Testis (tissue), 3 donors: ENCODE results near the gene GRM6. TPM values are rescaled to one million over a fixed set of nuclear protein-coding genes. Genes with fewer than 3 reads are reported as not detected.

Experiments
- DNase-seq: peaks from one replicate; pipeline ENCODE4 v3.0.0-alpha.2; 2019
- H3K27ac ChIP-seq, 2 donors: fragments of 200-600 bp; sonication (generic); one replicate each; pipeline ENCODE4 v1.5.1; 2019
- H3K27me3 ChIP-seq: fragments of 200-600 bp; sonication (generic); one replicate; pipeline ENCODE4 v1.5.1; 2019
- H3K36me3 ChIP-seq: fragments of 200-600 bp; sonication (generic); one replicate; pipeline ENCODE4 v1.5.1; 2017; ENCODE audit warnings: low read depth; ENCODE audit errors: missing control alignments
- H3K4me1 ChIP-seq: fragments of 200-600 bp; sonication (generic); one replicate; pipeline ENCODE4 v1.5.1; 2019
- H3K4me3 ChIP-seq, 2 donors: fragments of 200-600 bp; sonication (generic); one replicate each; pipeline ENCODE4 v1.5.1; 2017 to 2019
- H3K9me3 ChIP-seq: fragments of 200-600 bp; sonication (generic); one replicate; pipeline ENCODE4 v1.5.1; 2017
- CTCF ChIP-seq, 3 experiments: fragments of 450-650 bp in 2 of 3; fragments of 200-600 bp in 1 of 3; sonication (generic) in 1 of 3; IDR thresholded peaks; one replicate each; pipeline ENCODE4 v1.5.1; 2016 to 2019; ENCODE audit warnings: antibody characterized with exemption in 3 of 3, mild to moderate bottlenecking in 2 of 3, moderate library complexity in 1 of 3
- POLR2A ChIP-seq: fragments of 450-650 bp; IDR thresholded peaks from one replicate; pipeline ENCODE4 v1.6.1; 2017; ENCODE audit warnings: antibody characterized with exemption, mild to moderate bottlenecking, moderate library complexity
- WGBS, 2 donors: methylation state at CpG; one replicate each; pipeline ENCODE4 v1.1.5; 2018; 5-methylcytosine and 5-hydroxymethylcytosine counted together
- intact Hi-C: fragments of 100-400 bp; cut with DNase I; formaldehyde crosslinking; loops from one replicate; pipeline ENCODE4 v1.15.1; 2023; ENCODE audit warnings: low total_unique reads
- polyA plus RNA-seq: library from polyadenylated mRNA; stranded (reverse); fragments of 350-450 nt; fragmentation: Illumina TruSeq; extraction: RNeasy Lipid Tissue Mini Kit (QIAGEN cat#74804); gene quantifications from one replicate; pipeline ENCODE4 v1.2.3, GENCODE V29; 2014; ENCODE audit warnings: low read depth, low replicate concordance; ENCODE audit not compliant: insufficient read depth
- total RNA-seq, 2 donors: library from RNA; depleted of rRNA; stranded (reverse); fragments of >200 nt; gene quantifications; one replicate each; pipeline ENCODE4 v1.2.3, GENCODE V29; 2016

The GRM6 gene
- total and polyA plus RNA-seq, 3 donors from 2014 or later, result 0.29 to 1.1 (median 0.47) TPM

- no peaks in the 10 kb centered on the region for H3K4me1 ChIP-seq
- no peaks in the 10 kb centered on the region for H3K27me3 ChIP-seq
- TF ChIP-seq POLR2A (no peak), CTCF (IDR thresholded peaks at IDR 0.05) (no peak)
- intact Hi-C loops, result no loop called here
- no peaks in the 10 kb centered on the region for H3K9me3 ChIP-seq
- 37 to 54% methylated on average over 1 of the region's 1 CpG for WGBS, 2 donors
- H3K27ac ChIP-seq, result no peak overlapping the region
- no peaks in the 10 kb centered on the region for H3K36me3 ChIP-seq
- DNase-seq, result no peak
- no peak overlapping the region for H3K4me3 ChIP-seq
Measured at GRCh38 chr5:179008667-179009066, 13.5 kb upstream of the GRM6 start.

- no peaks in the 10 kb centered on the region for H3K9me3 ChIP-seq
- H3K27ac ChIP-seq, result no peak overlapping the region
- TF ChIP-seq CTCF (IDR thresholded peaks at IDR 0.05) (no peak), POLR2A (no peak)
- intact Hi-C loops, result no loop called here
- no peaks in the 10 kb centered on the region for H3K4me1 ChIP-seq
- no peaks in the 10 kb centered on the region for H3K36me3 ChIP-seq
- 80 to 81% methylated on average over 2 of the region's 2 CpGs for WGBS, 2 donors
- no peaks in the 10 kb centered on the region for H3K27me3 ChIP-seq
- H3K4me3 ChIP-seq, result no peak overlapping the region
- DNase-seq, result no peak
Measured at GRCh38 chr5:179006564-179006963, 11.4 kb upstream of the GRM6 start.

DNA sequence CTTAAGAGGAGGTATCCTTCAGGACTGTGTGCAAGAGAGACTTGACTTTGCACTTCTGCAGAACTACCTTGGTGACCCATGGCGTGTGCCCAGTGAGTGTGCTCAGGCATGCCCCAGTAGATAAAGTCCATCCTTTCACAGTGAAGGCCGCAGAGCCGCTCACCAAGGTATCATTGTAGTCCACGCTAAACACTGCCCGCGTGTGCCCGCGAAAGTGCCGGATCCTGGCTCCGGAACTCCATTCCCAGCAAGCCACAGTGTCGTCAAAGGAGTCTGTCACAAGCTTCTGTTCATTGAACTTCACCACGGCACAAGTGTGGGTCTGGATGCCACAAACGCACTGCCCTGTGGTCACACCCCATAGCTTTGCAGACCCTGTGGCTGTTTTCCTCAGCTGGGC lies 3.3 kb upstream of the GRM6 start:
- DNase-seq, result no peak
- 93 to 97% methylated on average over 8 to 13 of the region's 13 CpGs for WGBS, 2 donors
- no peaks in the 10 kb centered on the region for H3K27me3 ChIP-seq

GRCh38 chr5:178997191-178997590 lies 2.1 kb upstream of the GRM6 start:
- 64 to 68% methylated on average over 6 of the region's 6 CpGs for WGBS, 2 donors
- no peaks in the 10 kb centered on the region for H3K4me1 ChIP-seq
- TF ChIP-seq CTCF (IDR thresholded peaks at IDR 0.05) (no peak), POLR2A (no peak)
- DNase-seq, result no peak
- H3K27ac ChIP-seq, result no peak overlapping the region
- no peaks in the 10 kb centered on the region for H3K27me3 ChIP-seq
- H3K9me3 ChIP-seq, result no peaks in the 10 kb centered on the region
- no peak overlapping the region for H3K4me3 ChIP-seq
- no peaks in the 10 kb centered on the region for H3K36me3 ChIP-seq
- intact Hi-C loops, result no loop called here

More for the DNA sequence above, 3.3 kb upstream of the GRM6 start:
- H3K4me3 ChIP-seq, result no peak overlapping the region
- H3K27ac ChIP-seq, result no peak overlapping the region
- H3K36me3 ChIP-seq, result no peaks in the 10 kb centered on the region
- H3K4me1 ChIP-seq, result no peaks in the 10 kb centered on the region
- no peak for TF ChIP-seq POLR2A
- no peak for TF ChIP-seq CTCF (IDR thresholded peaks at IDR 0.05)
- no peaks in the 10 kb centered on the region for H3K9me3 ChIP-seq
- intact Hi-C loops, result no loop called here

DNA sequence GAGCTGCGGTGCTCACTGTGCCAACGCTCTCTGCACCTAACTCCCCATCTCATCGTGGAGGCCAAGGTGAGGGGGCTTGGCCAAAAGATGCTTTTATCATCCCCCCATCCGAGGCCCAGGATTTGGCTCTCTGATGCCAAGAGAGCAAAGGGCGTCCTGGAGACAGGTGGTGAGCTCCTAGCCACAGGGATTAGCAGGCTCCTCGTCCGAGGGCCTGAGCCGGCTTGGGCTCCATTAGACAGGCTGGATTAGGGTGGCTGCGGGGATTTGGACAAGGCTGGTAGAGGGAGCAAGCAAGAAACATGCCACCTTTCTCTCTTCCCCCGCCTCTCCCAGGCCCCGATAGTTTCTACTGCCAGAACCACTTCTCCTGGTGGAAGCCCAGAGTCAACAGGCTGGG lies 1.0 kb upstream of the GRM6 start:
- WGBS, 2 donors, result 34 to 65% methylated on average over 7 to 11 of the region's 11 CpGs
- no peaks in the 10 kb centered on the region for H3K9me3 ChIP-seq
- no peak overlapping the region for H3K4me3 ChIP-seq
- intact Hi-C loops, result no loop called here
- no peaks in the 10 kb centered on the region for H3K36me3 ChIP-seq
- H3K4me1 ChIP-seq, result no peaks in the 10 kb centered on the region
- TF ChIP-seq POLR2A (no peak), CTCF (IDR thresholded peaks at IDR 0.05) (no peak)
- no peaks in the 10 kb centered on the region for H3K27me3 ChIP-seq
- no peak for DNase-seq
- H3K27ac ChIP-seq, result no peak overlapping the region
